ENCODE data around the gene CNOT1. TPM values are rescaled to one million over a fixed set of nuclear protein-coding genes. Genes with fewer than 3 reads are reported as not detected.

Gene CNOT1
- total and polyA plus RNA-seq, 2 of the 4 experiments (the other 2 are of a cell fraction) = 85.5 to 357 TPM

DNA sequence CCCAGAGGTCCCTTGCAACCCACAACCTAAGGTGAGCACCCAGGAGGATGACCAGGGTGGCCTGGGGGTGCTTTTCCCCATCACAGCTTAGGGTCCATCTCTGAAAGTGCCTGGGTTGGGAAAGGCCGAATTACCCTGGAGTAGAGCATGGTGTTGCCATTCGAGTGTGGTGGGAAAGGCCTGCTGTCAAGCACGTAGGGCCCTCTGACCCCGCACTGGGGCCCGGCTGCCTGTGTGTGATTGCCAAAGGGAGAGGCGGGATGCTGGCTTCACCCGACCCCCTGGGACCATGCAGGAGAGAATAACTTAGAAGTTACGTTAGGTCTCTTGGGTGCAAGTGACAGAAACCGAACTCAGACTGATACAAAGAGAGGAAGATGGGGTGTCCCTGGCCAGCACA, 157.4 kb downstream of the CNOT1 start:
- no peaks in the 10 kb centered on the region for H3K9me1 ChIP-seq (ENCODE audit: insufficient read depth, low read length)
- in situ Hi-C loops (cut with MboI; ENCODE audit: low sequenced_read_pairs) = no loop called here
- no peak overlapping the region for H2BK5ac ChIP-seq (ENCODE audit: low read depth, low read length, poor library complexity, severe bottlenecking)
- H3K4me1 ChIP-seq (ENCODE audit: control insufficient read depth, insufficient read depth, low read length) = no peaks in the 10 kb centered on the region
- no peaks in the 10 kb centered on the region for H3K9me3 ChIP-seq (ENCODE audit: control insufficient read depth, insufficient read depth, low read length)
- H2BK120ac ChIP-seq (ENCODE audit: low read depth, low read length) = no peak overlapping the region
- WGBS, 2 experiments (ENCODE audit: extremely low coverage in 2 of 2, insufficient read length in 1 of 2) = 33% methylated on average over 3 of the region's 9 CpGs; no CpG with 5 or more reads in 1 of the 2 experiments
- H2BK15ac ChIP-seq (ENCODE audit: low read depth, low read length) = no peak overlapping the region
- H3K27me3 ChIP-seq (ENCODE audit: control insufficient read depth, insufficient read depth, low read length) = peaks cover 52% of the 10 kb centered on the region
- no peak overlapping the region for H2AFZ ChIP-seq (replicated peaks; ENCODE audit: low read length, poor library complexity)
- H3K4me3 ChIP-seq (ENCODE audit: insufficient read depth, low read depth, low read length) = no peak overlapping the region
- no TSS peak for BruUV-seq (replicated peaks)
- dilution Hi-C loops (cut with HindIII; ENCODE audit: low sequenced_read_pairs, unreplicated experiment) = no loop called here
- no peak overlapping the region for H3K23ac ChIP-seq (ENCODE audit: low read depth, low read length)
- no peak overlapping the region for H3K18ac ChIP-seq (ENCODE audit: low read depth, low read length)
- H3K36me3 ChIP-seq (ENCODE audit: control insufficient read depth, insufficient read depth, low read length) = no peaks in the 10 kb centered on the region
- H3K27ac ChIP-seq (ENCODE audit: insufficient read depth, low read length) = no peak overlapping the region
- H3K4ac ChIP-seq (ENCODE audit: low read depth, low read length) = no peak overlapping the region
- ChIA-PET CTCF (interaction anchor here (0.8 to 1.1 kb wide), 2 partner anchors 28 to 41 kb away, joined by 3 to 4 read pairs; no protein-coding TSS in a partner anchor), POLR2A (ENCODE audit: unreplicated experiment) (interaction anchor here (0.6 kb wide), 1 partner anchor 37 kb away, joined by 3 read pairs; no protein-coding TSS in a partner anchor)
- no peaks in the 10 kb centered on the region for H4K20me1 ChIP-seq (ENCODE audit: insufficient read depth, low read length)
- H3K56ac ChIP-seq (ENCODE audit: extremely low read depth, insufficient read depth, low read length) = no peak overlapping the region
- no peak overlapping the region for H3K14ac ChIP-seq (replicated peaks; ENCODE audit: low read depth, low read length)
- H3K9ac ChIP-seq (ENCODE audit: low read depth, low read length) = no peak overlapping the region
- intact Hi-C loops (cut with micrococcal nuclease) = no loop called here
- no peak overlapping the region for H4K8ac ChIP-seq (ENCODE audit: low read depth in 2 of 2, low read length in 2 of 2)
- H4K91ac ChIP-seq (ENCODE audit: insufficient read depth, low read depth, low read length) = no peak overlapping the region
- H3K4me2 ChIP-seq (ENCODE audit: low read depth, low read length) = no peak overlapping the region
- H4K5ac ChIP-seq (ENCODE audit: low read depth, low read length) = no peak overlapping the region
- ATAC-seq (ENCODE audit: low read depth) (no peak), DNase-seq (no peak)
- H2AK9ac ChIP-seq (replicated peaks; ENCODE audit: low read depth, low read length, poor library complexity) = no peak overlapping the region
- H2AK5ac ChIP-seq (ENCODE audit: low read depth, low read length) = no peak overlapping the region
- no peak overlapping the region for H2BK20ac ChIP-seq (ENCODE audit: low read depth, low read length)
- no peaks in the 10 kb centered on the region for H3K79me1 ChIP-seq (ENCODE audit: low read depth in 1 of 2, low read length in 2 of 2)
- no peak for TF ChIP-seq MAZ (IDR thresholded peaks at IDR 0.05; ENCODE audit: borderline replicate concordance, low read depth, low read length)
- no peak for TF ChIP-seq USF2 (IDR thresholded peaks at IDR 0.05; ENCODE audit: low read depth, low read length)
- TF ChIP-seq CHD1 (IDR thresholded peaks at IDR 0.05; ENCODE audit: low read depth, low read length) = no peak

Measured in IMR-90 (cell line).